ENCODE data around the gene LUZP4. TPM values are rescaled to one million over a fixed set of nuclear protein-coding genes. Genes with fewer than 3 reads are reported as not detected.
"Not testable (repeated sequence)": the region's sequence is repeated elsewhere in the genome, so short reads cannot be mapped to it uniquely, and the experiment has no call there.

The LUZP4 gene
- total RNA-seq, 2 experiments from 2014 or later, result not detected

DNA sequence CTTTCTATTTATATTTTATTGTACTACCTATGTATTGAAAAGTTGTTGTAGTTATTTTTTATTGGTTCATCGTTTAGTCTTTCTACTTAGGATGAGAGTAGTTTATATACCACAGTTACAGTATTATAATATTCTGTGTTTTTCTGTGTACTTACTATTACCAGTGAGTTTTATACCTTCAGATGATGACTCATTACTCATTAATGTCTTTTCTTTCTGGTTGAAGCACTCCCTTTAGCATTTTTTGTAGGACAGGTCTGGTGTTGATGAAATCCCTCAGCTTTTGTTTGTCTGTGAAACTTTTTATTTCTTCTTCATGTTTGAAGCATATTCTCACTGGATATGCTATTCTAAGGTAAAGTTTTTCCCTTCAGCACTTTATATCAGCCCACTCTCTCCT lies 7.7 kb downstream of the LUZP4 start:
- Mint-ChIP-seq H3K27ac (no peak overlapping the region), H3K36me3 (ENCODE audit: low read depth) (no peaks in the 10 kb centered on the region), H3K9me3 (ENCODE audit: low read depth) (no peaks in the 10 kb centered on the region), H3K4me3 (no peak overlapping the region), H3K27me3 (no peaks in the 10 kb centered on the region), H3K4me1 (no peaks in the 10 kb centered on the region)
- CTCF ChIA-PET, result interaction anchor here (0.8 kb wide), 1 partner anchor 58 kb away, joined by 3 read pairs; no protein-coding TSS in a partner anchor
- no peak for DNase-seq
- intact Hi-C loops (cut with DNase I, micrococcal nuclease), result no loop called here
- POLR2A ChIA-PET, result no interaction called here
- ATAC-seq, result no peak

DNA sequence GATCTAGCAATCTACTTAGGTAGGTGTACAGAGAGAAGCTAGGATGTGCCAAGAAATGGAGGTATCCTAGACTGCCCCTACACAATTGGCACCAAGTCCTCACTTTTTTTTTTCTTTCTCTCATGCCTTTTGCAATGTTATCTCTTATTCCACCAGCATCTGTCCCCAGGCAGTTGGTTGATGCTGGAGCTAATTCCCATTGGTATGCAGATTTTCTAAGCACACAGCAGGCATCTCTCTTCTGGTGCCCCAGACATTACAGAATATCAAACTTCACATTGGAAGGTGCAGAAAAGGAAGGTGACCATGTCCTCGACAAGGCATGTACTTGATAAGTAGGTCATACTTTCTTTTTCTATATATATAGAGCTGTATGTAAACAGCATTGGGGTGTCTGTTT lies 21.6 kb downstream of the LUZP4 start:
- H3K4me1 Mint-ChIP-seq, result no peaks in the 10 kb centered on the region
- DNase-seq, result no peak

GRCh38 chrX:115311601-115312001 lies 22.1 kb downstream of the LUZP4 start:
- no peaks in the 10 kb centered on the region for H3K36me3 Mint-ChIP-seq (ENCODE audit: low read depth)
- H3K4me1 Mint-ChIP-seq, result no peaks in the 10 kb centered on the region
- no peaks in the 10 kb centered on the region for H3K9me3 Mint-ChIP-seq (ENCODE audit: low read depth)
- ChIA-PET POLR2A (no interaction called here), CTCF (no interaction called here)
- ATAC-seq (no peak), DNase-seq (no peak)
- intact Hi-C loops (cut with DNase I, micrococcal nuclease), result no loop called here
- no peak overlapping the region for H3K27ac Mint-ChIP-seq
- H3K4me3 Mint-ChIP-seq, result no peak overlapping the region
- H3K27me3 Mint-ChIP-seq, result no peaks in the 10 kb centered on the region

More for the DNA sequence above, 21.6 kb downstream of the LUZP4 start:
- intact Hi-C loops (cut with DNase I, micrococcal nuclease), result no loop called here
- no peaks in the 10 kb centered on the region for H3K27me3 Mint-ChIP-seq
- CTCF ChIA-PET, result no interaction called here
- POLR2A ChIA-PET, result no interaction called here
- no peaks in the 10 kb centered on the region for H3K36me3 Mint-ChIP-seq (ENCODE audit: low read depth)
- no peak overlapping the region for H3K4me3 Mint-ChIP-seq
- H3K9me3 Mint-ChIP-seq (ENCODE audit: low read depth), result no peaks in the 10 kb centered on the region
- ATAC-seq, result no peak
- H3K27ac Mint-ChIP-seq, result no peak overlapping the region

DNA sequence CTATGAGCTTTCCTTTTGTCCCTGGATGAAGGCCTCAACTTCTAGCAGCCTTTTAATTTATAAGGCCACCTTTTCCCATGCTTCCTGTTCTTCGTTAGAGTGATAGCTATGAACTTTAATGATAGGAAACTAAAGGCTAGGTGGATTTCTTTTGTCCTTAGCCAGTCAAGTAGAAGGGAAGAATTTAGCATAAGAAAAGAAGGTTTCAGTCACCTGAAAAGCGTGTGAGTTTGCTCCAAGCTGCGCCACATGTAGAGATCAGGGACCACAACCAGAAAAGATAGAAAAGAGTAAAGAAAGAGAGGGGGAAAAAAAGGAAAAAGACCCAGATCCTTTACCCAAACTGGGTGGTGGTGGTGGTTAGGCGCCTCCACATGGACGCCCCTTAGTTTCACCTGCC lies 28.6 kb downstream of the LUZP4 start:
- intact Hi-C loops (cut with DNase I, micrococcal nuclease), result no loop called here
- no peaks in the 10 kb centered on the region for H3K4me1 Mint-ChIP-seq
- H3K9me3 Mint-ChIP-seq (ENCODE audit: low read depth), result no peaks in the 10 kb centered on the region
- no peak overlapping the region for H3K27ac Mint-ChIP-seq
- H3K4me3 Mint-ChIP-seq, result no peak overlapping the region
- POLR2A ChIA-PET, result no interaction called here
- CTCF ChIA-PET, result interaction anchor here (0.8 kb wide), 1 partner anchor 12 kb away, joined by 3 read pairs; no protein-coding TSS in a partner anchor
- DNase-seq (no peak), ATAC-seq (no peak)
- no peaks in the 10 kb centered on the region for H3K27me3 Mint-ChIP-seq
- H3K36me3 Mint-ChIP-seq (ENCODE audit: low read depth), result no peaks in the 10 kb centered on the region

DNA sequence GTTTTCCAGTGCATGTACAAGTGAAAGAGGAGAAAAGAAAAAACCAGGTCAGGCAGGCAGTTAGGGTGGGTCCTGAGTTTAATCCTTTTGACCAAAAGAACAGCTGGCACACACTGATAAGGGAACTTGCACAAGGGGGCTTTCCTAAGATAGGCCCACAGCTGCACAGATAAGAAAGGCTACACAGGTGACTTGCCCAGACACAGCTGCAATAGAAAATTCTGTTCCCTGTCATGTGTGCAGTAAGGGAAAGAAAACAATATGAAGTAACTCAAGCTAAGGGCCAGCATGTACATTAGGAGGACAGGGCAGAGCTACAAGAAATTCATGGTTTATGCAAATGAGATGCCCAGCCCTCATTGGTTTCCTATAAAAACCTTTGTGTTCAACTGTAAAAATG lies 32.9 kb downstream of the LUZP4 start:
- ChIA-PET POLR2A (no interaction called here), CTCF (no interaction called here)
- DNase-seq (no peak), ATAC-seq (no peak)
- no peak overlapping the region for H3K27ac Mint-ChIP-seq
- H3K4me1 Mint-ChIP-seq, result no peaks in the 10 kb centered on the region
- no peaks in the 10 kb centered on the region for H3K9me3 Mint-ChIP-seq (ENCODE audit: low read depth)
- no peaks in the 10 kb centered on the region for H3K27me3 Mint-ChIP-seq
- no peaks in the 10 kb centered on the region for H3K36me3 Mint-ChIP-seq (ENCODE audit: low read depth)
- no peak overlapping the region for H3K4me3 Mint-ChIP-seq
- intact Hi-C loops (cut with DNase I, micrococcal nuclease), result loop anchor here in 1 of 2 experiments (10.0 kb wide), 1 partner anchor 58 kb away; no protein-coding TSS in a partner anchor

DNA sequence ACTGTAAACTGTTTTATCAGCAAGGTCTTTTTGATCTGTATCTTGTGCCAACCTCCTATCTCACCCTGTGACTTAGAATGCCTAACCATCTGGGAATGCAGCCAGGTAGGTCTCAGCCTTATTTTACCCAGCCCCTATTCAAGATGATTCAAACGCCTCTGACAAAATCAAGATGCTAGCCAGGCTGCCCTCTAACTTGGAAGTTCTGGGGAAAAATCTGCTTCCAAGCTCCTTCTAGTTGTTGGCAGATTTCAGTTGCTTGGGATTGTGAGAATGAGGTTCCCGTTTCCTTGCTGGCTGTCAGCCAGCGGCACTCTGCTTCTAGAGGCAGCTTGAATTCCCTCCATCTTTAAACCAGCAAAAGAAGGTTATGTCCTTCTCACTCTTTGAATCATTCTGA lies 34.7 kb downstream of the LUZP4 start:
- no peaks in the 10 kb centered on the region for H3K27me3 Mint-ChIP-seq
- POLR2A ChIA-PET, result no interaction called here
- ATAC-seq (no peak), DNase-seq (no peak)
- H3K36me3 Mint-ChIP-seq (ENCODE audit: low read depth), result no peaks in the 10 kb centered on the region
- intact Hi-C loops (cut with DNase I, micrococcal nuclease), result loop anchor here in 1 of 2 experiments (10.0 kb wide), 1 partner anchor 59 kb away; no protein-coding TSS in a partner anchor
- H3K4me3 Mint-ChIP-seq, result no peak overlapping the region
- no peaks in the 10 kb centered on the region for H3K9me3 Mint-ChIP-seq (ENCODE audit: low read depth)
- H3K27ac Mint-ChIP-seq, result no peak overlapping the region
- H3K4me1 Mint-ChIP-seq, result no peaks in the 10 kb centered on the region
- CTCF ChIA-PET, result no interaction called here

- intact Hi-C loops (cut with DNase I, micrococcal nuclease), result loop anchor here in 1 of 2 experiments (10.0 kb wide), 1 partner anchor 64 kb away; no protein-coding TSS in a partner anchor
- DNase-seq; H3K4me3 Mint-ChIP-seq; H3K4me1 Mint-ChIP-seq; H3K27me3 Mint-ChIP-seq; H3K27ac Mint-ChIP-seq; POLR2A ChIA-PET; H3K36me3 Mint-ChIP-seq (ENCODE audit: low read depth); H3K9me3 Mint-ChIP-seq (ENCODE audit: low read depth); ATAC-seq: not testable (repeated sequence)
- CTCF ChIA-PET, result interaction anchor here (0.7 kb wide), 1 partner anchor 313 kb away, joined by 3 read pairs; no protein-coding TSS in a partner anchor
Observed at GRCh38 chrX:115329282-115329681, 39.8 kb downstream of the LUZP4 start.

DNA sequence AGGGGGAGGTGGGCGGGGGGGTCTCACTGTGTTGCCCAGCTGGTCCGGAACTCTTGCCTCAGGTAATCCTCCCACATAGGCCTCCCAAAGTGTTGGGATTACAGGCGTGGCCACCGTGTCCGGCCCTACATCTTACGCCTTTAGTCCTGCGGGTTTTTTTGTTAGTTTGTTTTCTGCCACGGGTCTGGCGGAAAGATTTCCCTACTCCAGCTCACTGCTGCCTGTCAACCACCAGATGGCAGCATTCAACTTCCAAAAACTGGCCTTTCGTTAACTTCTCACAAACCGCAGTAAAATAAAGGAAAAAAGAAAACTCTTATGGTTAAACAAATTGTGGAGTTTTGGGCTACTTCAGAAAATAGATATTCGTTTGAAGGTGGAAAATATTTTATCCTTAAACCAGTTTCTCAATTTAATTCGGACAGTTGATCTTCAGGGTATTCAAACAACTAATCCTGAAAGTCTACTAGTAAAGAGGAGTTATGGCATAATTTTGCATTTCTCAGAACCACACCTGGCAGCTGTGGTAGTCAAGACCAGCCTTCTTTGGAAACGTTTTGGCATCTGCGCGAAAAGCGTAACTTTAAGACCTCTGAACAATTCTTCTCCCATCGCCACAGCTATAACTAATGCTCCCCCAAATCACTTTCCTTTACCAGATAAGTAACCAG lies 41.1 kb downstream of the LUZP4 start:
- Mint-ChIP-seq H3K36me3 (ENCODE audit: low read depth) (no peaks in the 10 kb centered on the region), H3K27ac (no peak overlapping the region), H3K4me3 (no peak overlapping the region), H3K27me3 (no peaks in the 10 kb centered on the region), H3K4me1 (no peaks in the 10 kb centered on the region), H3K9me3 (ENCODE audit: low read depth) (no peaks in the 10 kb centered on the region)
- DNase-seq (peak; percentile 29), ATAC-seq (no peak)
- CTCF ChIA-PET, result interaction anchor here (0.7 to 2.8 kb wide), 7 partner anchors 13 to 360 kb away, joined by 3 to 22 read pairs (median 4); no protein-coding TSS in a partner anchor
- intact Hi-C loops (cut with DNase I, micrococcal nuclease), result loop anchor here (1.0 to 5.0 kb wide), 4 partner anchors 232 to 360 kb away; partner anchors contain the start of gene PLS3 (in 1 of the 2)
- POLR2A ChIA-PET, result no interaction called here

- ChIA-PET CTCF (interaction anchor here (0.9 to 2.8 kb wide), 2 partner anchors 65 to 310 kb away, joined by 3 to 22 read pairs; no protein-coding TSS in a partner anchor), POLR2A (no interaction called here)
- Mint-ChIP-seq H3K4me1 (no peaks in the 10 kb centered on the region), H3K9me3 (ENCODE audit: low read depth) (no peaks in the 10 kb centered on the region), H3K4me3 (no peak overlapping the region), H3K27ac (no peak overlapping the region), H3K36me3 (ENCODE audit: low read depth) (no peaks in the 10 kb centered on the region), H3K27me3 (no peaks in the 10 kb centered on the region)
- ATAC-seq (no peak), DNase-seq (no peak)
- intact Hi-C loops (cut with DNase I, micrococcal nuclease), result loop anchor here in 1 of 2 experiments (5.0 kb wide), 1 partner anchor 229 kb away; the partner anchor contains the start of gene PLS3
Observed at GRCh38 chrX:115332832-115333231, 43.3 kb downstream of the LUZP4 start.

DNA sequence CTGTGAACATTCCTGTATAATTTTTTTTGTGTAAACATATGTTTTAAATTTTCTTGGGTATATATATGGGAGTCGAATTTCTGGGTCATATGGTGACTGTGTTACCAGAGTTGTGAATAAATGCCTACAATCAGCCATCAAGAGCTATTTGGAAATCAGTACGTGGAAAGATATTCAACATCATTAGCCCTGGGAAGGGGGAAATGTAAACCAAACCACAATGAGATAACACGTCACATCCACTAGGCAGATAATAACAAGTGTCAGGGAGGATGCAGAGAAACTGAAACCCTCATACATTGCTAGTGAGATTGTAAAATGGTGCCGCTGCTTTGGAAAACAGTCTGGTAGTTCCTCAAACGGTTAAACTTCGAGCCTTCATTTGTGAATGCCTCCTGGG lies 43.9 kb downstream of the LUZP4 start:
- POLR2A ChIA-PET, result no interaction called here

GRCh38 chrX:115337491-115338144 lies 48.1 kb downstream of the LUZP4 start:
- ChIA-PET POLR2A (no interaction called here), CTCF (no interaction called here)
- Mint-ChIP-seq H3K27ac (no peak overlapping the region), H3K9me3 (ENCODE audit: low read depth) (no peaks in the 10 kb centered on the region), H3K27me3 (no peaks in the 10 kb centered on the region), H3K4me1 (no peaks in the 10 kb centered on the region), H3K36me3 (ENCODE audit: low read depth) (no peaks in the 10 kb centered on the region), H3K4me3 (no peak overlapping the region)
- no peak for DNase-seq
- intact Hi-C loops (cut with DNase I, micrococcal nuclease), result no loop called here
- no peak for ATAC-seq

More for the DNA sequence above, 43.9 kb downstream of the LUZP4 start:
- no peak overlapping the region for H3K27ac Mint-ChIP-seq
- intact Hi-C loops (cut with DNase I, micrococcal nuclease), result loop anchor here in 1 of 2 experiments (5.0 kb wide), 1 partner anchor 229 kb away; the partner anchor contains the start of gene PLS3
- no peaks in the 10 kb centered on the region for H3K27me3 Mint-ChIP-seq
- H3K9me3 Mint-ChIP-seq (ENCODE audit: low read depth), result no peaks in the 10 kb centered on the region
- CTCF ChIA-PET, result no interaction called here
- ATAC-seq (no peak), DNase-seq (no peak)
- no peaks in the 10 kb centered on the region for H3K4me1 Mint-ChIP-seq
- no peak overlapping the region for H3K4me3 Mint-ChIP-seq
- no peaks in the 10 kb centered on the region for H3K36me3 Mint-ChIP-seq (ENCODE audit: low read depth)

All from activated CD4-positive, alpha-beta T cell treated with anti-CD3 and anti-CD28 coated beads for 36 hours (primary cell).